Body of pancreas (tissue), 4 donors: ENCODE results near the gene WBP1.

ENCODE experiments used
- POLR2A ChIP-seq, 3 donors: fragments of 450-650 bp; IDR thresholded peaks; one replicate each; pipeline ENCODE4 v1.6.1; 2016; ENCODE audit warnings: antibody characterized with exemption in 3 of 3, mild to moderate bottlenecking in 2 of 3
- TF ChIP-seq, protein P1 (sequence below), 7 experiments: fragments of 450-650 bp in 4 of 7; fragments of 200-600 bp in 3 of 7; sonication (generic) in 3 of 7; IDR thresholded peaks; one replicate each; pipeline ENCODE4 v1.5.1; 2016 to 2019; ENCODE audit warnings: antibody characterized with exemption in 7 of 7

DNA sequence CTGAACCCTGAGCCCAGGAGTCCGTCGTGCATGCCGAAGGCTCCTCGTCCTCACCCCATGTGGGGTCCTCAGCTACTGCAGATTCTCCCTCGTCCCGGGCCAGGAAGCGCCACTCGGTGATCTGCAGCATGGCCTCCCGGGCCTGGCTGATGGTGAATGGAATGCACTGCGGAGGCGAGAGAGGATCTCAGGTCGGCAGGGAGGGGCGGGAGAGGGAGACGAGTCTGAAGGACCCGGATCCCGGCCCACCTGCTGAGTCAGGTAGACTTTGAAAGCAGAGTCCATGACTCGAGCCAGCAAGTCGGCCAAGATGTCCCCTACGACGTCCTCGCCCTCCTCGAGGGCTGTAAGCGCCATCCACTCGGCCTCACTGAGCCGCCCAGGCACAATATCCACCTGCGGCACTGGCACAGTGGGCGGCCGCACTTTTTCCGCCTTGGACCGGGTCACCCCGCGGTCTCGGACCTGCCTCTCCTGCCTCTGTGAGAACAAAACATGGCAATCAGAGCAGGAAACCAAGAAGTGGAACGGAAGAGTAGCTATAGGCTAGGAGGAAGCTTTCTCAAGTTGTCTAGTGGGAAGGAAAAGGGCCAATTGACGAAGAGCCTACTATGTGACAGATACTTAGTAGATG, 42.4 kb upstream of the WBP1 start:
- TF ChIP-seq, protein P1, sequence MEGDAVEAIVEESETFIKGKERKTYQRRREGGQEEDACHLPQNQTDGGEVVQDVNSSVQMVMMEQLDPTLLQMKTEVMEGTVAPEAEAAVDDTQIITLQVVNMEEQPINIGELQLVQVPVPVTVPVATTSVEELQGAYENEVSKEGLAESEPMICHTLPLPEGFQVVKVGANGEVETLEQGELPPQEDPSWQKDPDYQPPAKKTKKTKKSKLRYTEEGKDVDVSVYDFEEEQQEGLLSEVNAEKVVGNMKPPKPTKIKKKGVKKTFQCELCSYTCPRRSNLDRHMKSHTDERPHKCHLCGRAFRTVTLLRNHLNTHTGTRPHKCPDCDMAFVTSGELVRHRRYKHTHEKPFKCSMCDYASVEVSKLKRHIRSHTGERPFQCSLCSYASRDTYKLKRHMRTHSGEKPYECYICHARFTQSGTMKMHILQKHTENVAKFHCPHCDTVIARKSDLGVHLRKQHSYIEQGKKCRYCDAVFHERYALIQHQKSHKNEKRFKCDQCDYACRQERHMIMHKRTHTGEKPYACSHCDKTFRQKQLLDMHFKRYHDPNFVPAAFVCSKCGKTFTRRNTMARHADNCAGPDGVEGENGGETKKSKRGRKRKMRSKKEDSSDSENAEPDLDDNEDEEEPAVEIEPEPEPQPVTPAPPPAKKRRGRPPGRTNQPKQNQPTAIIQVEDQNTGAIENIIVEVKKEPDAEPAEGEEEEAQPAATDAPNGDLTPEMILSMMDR (IDR thresholded peaks at IDR 0.05) = no peak
- TF ChIP-seq POLR2A (IDR thresholded peaks at IDR 0.05) = no peak
